Thoracic aorta (tissue), 2 donors: ENCODE data around the gene EPHB3. TPM values are rescaled to one million over a fixed set of nuclear protein-coding genes. Genes with fewer than 3 reads are reported as not detected.

Experiments
- ATAC-seq: fragments of 150-250 bp; one replicate; pipeline ENCODE4 v1.8.0; 2017; ENCODE audit warnings: low read depth; ENCODE audit not compliant: insufficient number of reproducible peaks, low FRiP score
- DNase-seq: peaks from one replicate; pipeline ENCODE4 v3.0.0-alpha.2; 2020; ENCODE audit warnings: low spot score
- H3K27ac ChIP-seq, 2 donors: fragments of 200-600 bp; sonication (generic); 1 replicate in 1 of 2; 2 replicates in 1 of 2; pipeline ENCODE4 v1.5.1; 2016; ENCODE audit warnings: mild to moderate bottlenecking in 2 of 2, moderate library complexity in 2 of 2
- H3K27me3 ChIP-seq: fragments of 200-600 bp; sonication (generic); replicated peaks from 2 replicates; pipeline ENCODE4 v1.6.0; 2016; ENCODE audit warnings: mild to moderate bottlenecking; ENCODE audit not compliant: insufficient read depth
- H3K36me3 ChIP-seq: fragments of 200-600 bp; sonication (generic); one replicate; pipeline ENCODE4 v1.5.1; 2016
- H3K4me1 ChIP-seq, 2 donors: fragments of 200-600 bp; sonication (generic); 1 replicate in 1 of 2; 2 replicates in 1 of 2; pipeline versions ENCODE4 v1.5.1 to v1.6.0; 2016; ENCODE audit warnings: low read depth in 2 of 2, mild to moderate bottlenecking in 1 of 2; ENCODE audit not compliant: control insufficient read depth in 1 of 2
- H3K4me3 ChIP-seq: fragments of 200-600 bp; sonication (generic); 2 replicates; pipeline ENCODE4 v1.5.1; 2016; ENCODE audit warnings: mild to moderate bottlenecking
- H3K9me3 ChIP-seq: fragments of 200-600 bp; sonication (generic); 2 replicates; pipeline ENCODE4 v1.5.1; 2016
- CTCF ChIP-seq: fragments of 200-600 bp; sonication (generic); IDR thresholded peaks from one replicate; pipeline ENCODE4 v1.5.1; 2019; ENCODE audit warnings: antibody characterized with exemption
- total RNA-seq, 2 donors: library from RNA; depleted of rRNA; stranded (reverse); fragments of >200 nt; gene quantifications; one replicate each; pipeline versions ENCODE4 v1.1.0 to v1.2.3, GENCODE V29; 2016

The EPHB3 gene
- total RNA-seq, 2 donors from 2014 or later = 2.8 to 5.0 TPM

DNA sequence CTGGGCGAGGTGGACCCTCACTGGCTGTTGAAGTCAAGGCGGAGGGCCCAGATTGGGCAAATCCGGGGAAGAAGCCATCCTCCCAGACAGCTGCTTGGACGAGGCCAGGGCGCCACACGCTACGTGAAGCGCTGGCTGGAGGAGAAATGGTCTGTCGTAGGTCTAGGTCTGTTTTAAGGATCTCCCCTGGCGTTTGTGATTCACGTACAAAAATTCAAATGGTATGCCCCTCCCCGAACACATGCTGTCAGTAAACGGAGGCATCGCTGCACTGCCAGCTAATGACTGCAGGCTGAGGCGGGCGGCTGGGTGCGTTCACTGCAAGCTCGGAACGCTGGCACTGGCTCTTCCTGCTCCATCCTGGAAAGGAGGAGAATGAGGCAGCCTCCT is 69.9 kb downstream of the EPHB3 start:
- DNase-seq (no peak), ATAC-seq (no peak)
- no peak overlapping the region for H3K4me3 ChIP-seq
- H3K36me3 ChIP-seq = no peaks in the 10 kb centered on the region
- H3K4me1 ChIP-seq = no peaks in the 10 kb centered on the region
- no peaks in the 10 kb centered on the region for H3K9me3 ChIP-seq
- no peak for TF ChIP-seq CTCF
- H3K27me3 ChIP-seq = no peaks in the 10 kb centered on the region
- no peak overlapping the region for H3K27ac ChIP-seq

Other genes with a start within 250 kb of the EPHB3 start
- 100 to 1,000 TPM; 254 to 334 TPM for gene EIF4G1, start 247.2 kb upstream of the EPHB3 start, total RNA-seq
- gene FAM131A, start 224.2 kb upstream of the EPHB3 start, total RNA-seq = 10 to 100 TPM; 55.4 to 91.8 TPM
- gene CLCN2, start 200.2 kb upstream of the EPHB3 start, total RNA-seq = 1 to 10 TPM; 4.3 to 8.0 TPM
- gene POLR2H, start 200.1 kb upstream of the EPHB3 start, total RNA-seq = 10 to 100 TPM; 49.5 to 53.7 TPM
- gene THPO, start 183.6 kb upstream of the EPHB3 start, total RNA-seq = 1 to 10 TPM in 1 of 2 donors, not detected in 1; 1.1 TPM
- gene CHRD, start 181.7 kb upstream of the EPHB3 start, total RNA-seq = 10 to 100 TPM; 19.5 to 21.7 TPM
- gene MAGEF1, start 150.3 kb downstream of the EPHB3 start, total RNA-seq = 10 to 100 TPM; 26.1 TPM